ENCODE results near the gene MTNR1B. TPM values are rescaled to one million over a fixed set of nuclear protein-coding genes. Genes with fewer than 3 reads are reported as not detected.

MTNR1B gene
- not detected for polyA plus RNA-seq (2013, experiment 1 of 2)
- not detected for polyA plus RNA-seq (2013, experiment 2 of 2)

GRCh38 chr11:92969634-92970347, at the start of gene MTNR1B:
TSS of gene MTNR1B (plus strand) at chr11:92969651. CDS start at chr11:92969726, 75 bp downstream.
- Histone ChIP-seq H4K91ac (ENCODE audit: low read depth, low read length, poor library complexity) (no peak within 1 kb of the TSS), H2AFZ (ENCODE audit: low read length) (no peak within 1 kb of the TSS), H3K36me3 (replicated peaks in 1 of 2; ENCODE audit: control insufficient read depth in 2 of 2, insufficient read depth in 2 of 2, low read length in 2 of 2) (no peaks in the 10 kb centered on the region), H3K9me3 (replicated peaks in 1 of 2; ENCODE audit: control insufficient read depth in 2 of 2, insufficient read depth in 1 of 2, low read depth in 1 of 2, low read length in 2 of 2) (peaks cover 0 to 2% of the 10 kb centered on the region in 2 donors), H3K27me3 (ENCODE audit: control insufficient read depth in 3 of 3, insufficient read depth in 3 of 3, low read depth in 1 of 3, low read length in 3 of 3) (peaks cover 0 to 16% (median 7%) of the 10 kb centered on the region in 3 experiments), H2BK15ac (ENCODE audit: low read length) (no peak within 1 kb of the TSS), H2AK5ac (ENCODE audit: low read depth, low read length) (peak within 1 kb of the TSS; percentile 11), H2BK120ac (ENCODE audit: low read depth, low read length) (no peak within 1 kb of the TSS), H3K4me2 (ENCODE audit: insufficient read depth, low read length, poor library complexity, severe bottlenecking) (peak within 1 kb of the TSS; percentile 82), H2BK5ac (ENCODE audit: low read length) (no peak within 1 kb of the TSS), H3K4me1 (ENCODE audit: control insufficient read depth in 2 of 2, insufficient read depth in 1 of 2, low read depth in 1 of 2, low read length in 2 of 2) (peaks cover 0 to 6% of the 10 kb centered on the region in 2 donors), H3K27ac (replicated peaks; ENCODE audit: low read length) (no peak within 1 kb of the TSS), H3K18ac (ENCODE audit: low read length) (peak within 1 kb of the TSS; percentile 74), H2BK12ac (ENCODE audit: low read length) (peak within 1 kb of the TSS; percentile 44), H3K23ac (ENCODE audit: low read depth, low read length, poor library complexity) (peak within 1 kb of the TSS; percentile 25), H3K14ac (ENCODE audit: low read length) (peak within 1 kb of the TSS; percentile 39), H3K79me1 (ENCODE audit: low read depth, low read length) (no peaks in the 10 kb centered on the region), H4K8ac (ENCODE audit: low read depth, low read length) (no peak within 1 kb of the TSS), H3K9ac (ENCODE audit: low read depth, low read length, poor library complexity) (peak within 1 kb of the TSS; percentile 75), H3K4ac (ENCODE audit: low read length) (no peak within 1 kb of the TSS), H3K4me3 (ENCODE audit: low read length in 2 of 2) (peak within 1 kb of the TSS in 1 of 2 donors; percentile 66)
- peak; percentile 6 for DNase-seq (ENCODE audit: low spot score)
- whole genome bisulfite sequencing, 2 donors (ENCODE audit: extremely low coverage in 2 of 2, insufficient read length in 2 of 2, insufficient replicate concordance in 1 of 2), result no CpG with 5 or more reads among the region's 58 CpGs

- H4K91ac ChIP-seq (ENCODE audit: low read depth, low read length, poor library complexity), result no peak overlapping the region
- WGBS, 2 donors (ENCODE audit: extremely low coverage in 2 of 2, insufficient read length in 2 of 2, insufficient replicate concordance in 1 of 2), result no CpG with 5 or more reads among the region's 2 CpGs
- H2BK12ac ChIP-seq (ENCODE audit: low read length), result no peak overlapping the region
Observed at GRCh38 chr11:92920331-92920730, 49.1 kb upstream of the MTNR1B start.

GRCh38 chr11:92922731-92923130, 46.7 kb upstream of the MTNR1B start:
- Histone ChIP-seq H3K9ac (ENCODE audit: low read depth, low read length, poor library complexity) (no peak overlapping the region), H3K27ac (replicated peaks; ENCODE audit: low read length) (no peak overlapping the region), H3K79me1 (ENCODE audit: low read depth, low read length) (no peaks in the 10 kb centered on the region), H2AFZ (ENCODE audit: low read length) (no peak overlapping the region), H3K14ac (ENCODE audit: low read length) (no peak overlapping the region), H2BK120ac (ENCODE audit: low read depth, low read length) (no peak overlapping the region), H3K4ac (ENCODE audit: low read length) (no peak overlapping the region), H3K4me1 (ENCODE audit: control insufficient read depth in 2 of 2, insufficient read depth in 1 of 2, low read depth in 1 of 2, low read length in 2 of 2) (peaks cover 0 to 3% of the 10 kb centered on the region in 2 donors), H3K9me3 (replicated peaks in 1 of 2; ENCODE audit: control insufficient read depth in 2 of 2, insufficient read depth in 1 of 2, low read depth in 1 of 2, low read length in 2 of 2) (peaks cover 5 to 11% of the 10 kb centered on the region in 2 donors), H4K8ac (ENCODE audit: low read depth, low read length) (no peak overlapping the region), H2BK5ac (ENCODE audit: low read length) (no peak overlapping the region), H3K4me2 (ENCODE audit: insufficient read depth, low read length, poor library complexity, severe bottlenecking) (no peak overlapping the region), H3K4me3 (ENCODE audit: low read length in 2 of 2) (no peak overlapping the region), H2AK5ac (ENCODE audit: low read depth, low read length) (no peak overlapping the region), H3K27me3 (ENCODE audit: control insufficient read depth in 3 of 3, insufficient read depth in 3 of 3, low read depth in 1 of 3, low read length in 3 of 3) (no peaks in the 10 kb centered on the region), H3K23ac (ENCODE audit: low read depth, low read length, poor library complexity) (no peak overlapping the region), H4K91ac (ENCODE audit: low read depth, low read length, poor library complexity) (no peak overlapping the region), H3K36me3 (replicated peaks in 1 of 2; ENCODE audit: control insufficient read depth in 2 of 2, insufficient read depth in 2 of 2, low read length in 2 of 2) (no peaks in the 10 kb centered on the region), H2BK12ac (ENCODE audit: low read length) (no peak overlapping the region), H2BK15ac (ENCODE audit: low read length) (no peak overlapping the region), H3K18ac (ENCODE audit: low read length) (no peak overlapping the region)
- WGBS, 2 donors (ENCODE audit: extremely low coverage in 2 of 2, insufficient read length in 2 of 2, insufficient replicate concordance in 1 of 2), result no CpG with 5 or more reads among the region's 1 CpG
- DNase-seq (ENCODE audit: low spot score), result no peak

More at GRCh38 chr11:92920331-92920730, 49.1 kb upstream of the MTNR1B start:
- Histone ChIP-seq H4K8ac (ENCODE audit: low read depth, low read length) (no peak overlapping the region), H3K27ac (replicated peaks; ENCODE audit: low read length) (no peak overlapping the region), H3K79me1 (ENCODE audit: low read depth, low read length) (no peaks in the 10 kb centered on the region), H3K4me2 (ENCODE audit: insufficient read depth, low read length, poor library complexity, severe bottlenecking) (no peak overlapping the region), H2BK15ac (ENCODE audit: low read length) (no peak overlapping the region), H2BK120ac (ENCODE audit: low read depth, low read length) (no peak overlapping the region), H3K9ac (ENCODE audit: low read depth, low read length, poor library complexity) (no peak overlapping the region), H2AK5ac (ENCODE audit: low read depth, low read length) (no peak overlapping the region), H2BK5ac (ENCODE audit: low read length) (no peak overlapping the region), H3K18ac (ENCODE audit: low read length) (no peak overlapping the region), H3K27me3 (ENCODE audit: control insufficient read depth in 3 of 3, insufficient read depth in 3 of 3, low read depth in 1 of 3, low read length in 3 of 3) (no peaks in the 10 kb centered on the region), H3K4me3 (ENCODE audit: low read length in 2 of 2) (no peak overlapping the region), H3K4me1 (ENCODE audit: control insufficient read depth in 2 of 2, insufficient read depth in 1 of 2, low read depth in 1 of 2, low read length in 2 of 2) (peaks cover 0 to 4% of the 10 kb centered on the region in 2 donors), H2AFZ (ENCODE audit: low read length) (no peak overlapping the region), H3K9me3 (replicated peaks in 1 of 2; ENCODE audit: control insufficient read depth in 2 of 2, insufficient read depth in 1 of 2, low read depth in 1 of 2, low read length in 2 of 2) (peaks cover 2 to 8% of the 10 kb centered on the region in 2 donors), H3K14ac (ENCODE audit: low read length) (no peak overlapping the region), H3K23ac (ENCODE audit: low read depth, low read length, poor library complexity) (no peak overlapping the region), H3K4ac (ENCODE audit: low read length) (no peak overlapping the region), H3K36me3 (replicated peaks in 1 of 2; ENCODE audit: control insufficient read depth in 2 of 2, insufficient read depth in 2 of 2, low read length in 2 of 2) (no peaks in the 10 kb centered on the region)
- no peak for DNase-seq (ENCODE audit: low spot score)

- no peak overlapping the region for H2BK5ac ChIP-seq (ENCODE audit: low read length)
- H3K4me1 ChIP-seq (ENCODE audit: control insufficient read depth in 2 of 2, insufficient read depth in 1 of 2, low read depth in 1 of 2, low read length in 2 of 2), result no peaks in the 10 kb centered on the region
- peaks cover 5 to 11% of the 10 kb centered on the region in 2 donors for H3K9me3 ChIP-seq (replicated peaks in 1 of 2; ENCODE audit: control insufficient read depth in 2 of 2, insufficient read depth in 1 of 2, low read depth in 1 of 2, low read length in 2 of 2)
- H3K4me2 ChIP-seq (ENCODE audit: insufficient read depth, low read length, poor library complexity, severe bottlenecking), result no peak overlapping the region
- no peak overlapping the region for H4K8ac ChIP-seq (ENCODE audit: low read depth, low read length)
- no CpG with 5 or more reads among the region's 3 CpGs for WGBS, 2 donors (ENCODE audit: extremely low coverage in 2 of 2, insufficient read length in 2 of 2, insufficient replicate concordance in 1 of 2)
- H2BK12ac ChIP-seq (ENCODE audit: low read length), result no peak overlapping the region
- no peak overlapping the region for H2AFZ ChIP-seq (ENCODE audit: low read length)
- no peak overlapping the region for H4K91ac ChIP-seq (ENCODE audit: low read depth, low read length, poor library complexity)
- no peak overlapping the region for H3K23ac ChIP-seq (ENCODE audit: low read depth, low read length, poor library complexity)
- no peak overlapping the region for H3K27ac ChIP-seq (replicated peaks; ENCODE audit: low read length)
- H3K18ac ChIP-seq (ENCODE audit: low read length), result no peak overlapping the region
- H3K79me1 ChIP-seq (ENCODE audit: low read depth, low read length), result no peaks in the 10 kb centered on the region
- H2BK120ac ChIP-seq (ENCODE audit: low read depth, low read length), result no peak overlapping the region
- H3K4ac ChIP-seq (ENCODE audit: low read length), result no peak overlapping the region
- no peak overlapping the region for H3K9ac ChIP-seq (ENCODE audit: low read depth, low read length, poor library complexity)
- no peaks in the 10 kb centered on the region for H3K36me3 ChIP-seq (replicated peaks in 1 of 2; ENCODE audit: control insufficient read depth in 2 of 2, insufficient read depth in 2 of 2, low read length in 2 of 2)
- no peak overlapping the region for H3K14ac ChIP-seq (ENCODE audit: low read length)
- no peak overlapping the region for H2BK15ac ChIP-seq (ENCODE audit: low read length)
- no peak for DNase-seq (ENCODE audit: low spot score)
- no peak overlapping the region for H2AK5ac ChIP-seq (ENCODE audit: low read depth, low read length)
- H3K4me3 ChIP-seq (ENCODE audit: low read length in 2 of 2), result no peak overlapping the region
- no peaks in the 10 kb centered on the region for H3K27me3 ChIP-seq (ENCODE audit: control insufficient read depth in 3 of 3, insufficient read depth in 3 of 3, low read depth in 1 of 3, low read length in 3 of 3)
Observed at GRCh38 chr11:92929246-92929645, 40.2 kb upstream of the MTNR1B start.
